ENCODE data around the gene GNS. TPM values are rescaled to one million over a fixed set of nuclear protein-coding genes. Genes with fewer than 3 reads are reported as not detected.

The GNS gene
- total RNA-seq, 1 experiment from 2014 or later, result 54.7 TPM

GRCh38 chr12:64688715-64689114 is 70.5 kb downstream of the GNS start:
- no peak overlapping the region for H3K27ac Mint-ChIP-seq (ENCODE audit: low read depth, unreplicated experiment)

DNA sequence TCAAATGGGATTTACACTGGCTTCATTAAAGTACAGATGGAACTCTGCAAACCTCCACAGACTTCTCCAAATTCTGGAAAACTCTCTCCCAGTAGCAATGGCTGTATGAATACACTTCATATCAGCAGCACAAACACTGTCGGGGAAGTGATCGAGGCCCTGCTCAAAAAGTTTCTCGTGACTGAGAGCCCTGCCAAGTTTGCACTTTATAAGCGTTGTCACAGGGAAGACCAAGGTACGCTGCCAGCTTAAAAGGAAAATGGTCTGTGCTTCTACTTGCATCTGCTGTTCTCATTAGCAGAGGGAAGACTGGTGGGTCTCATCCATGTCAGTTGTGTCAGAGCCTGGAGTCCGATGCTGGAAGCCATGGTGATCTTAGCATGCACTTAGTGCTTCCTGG is 71.0 kb downstream of the GNS start:
- Mint-ChIP-seq H3K27me3 (ENCODE audit: insufficient read depth, unreplicated experiment) (no peaks in the 10 kb centered on the region), H3K27ac (ENCODE audit: low read depth, unreplicated experiment) (no peak overlapping the region), H3K4me3 (ENCODE audit: unreplicated experiment) (no peak overlapping the region)

More at GRCh38 chr12:64688715-64689114, 70.5 kb downstream of the GNS start:
- no peaks in the 10 kb centered on the region for H3K27me3 Mint-ChIP-seq (ENCODE audit: insufficient read depth, unreplicated experiment)
- H3K4me3 Mint-ChIP-seq (ENCODE audit: unreplicated experiment), result no peak overlapping the region
- intact Hi-C loops (cut with micrococcal nuclease), result no loop called here
- TF ChIP-seq, protein P1, sequence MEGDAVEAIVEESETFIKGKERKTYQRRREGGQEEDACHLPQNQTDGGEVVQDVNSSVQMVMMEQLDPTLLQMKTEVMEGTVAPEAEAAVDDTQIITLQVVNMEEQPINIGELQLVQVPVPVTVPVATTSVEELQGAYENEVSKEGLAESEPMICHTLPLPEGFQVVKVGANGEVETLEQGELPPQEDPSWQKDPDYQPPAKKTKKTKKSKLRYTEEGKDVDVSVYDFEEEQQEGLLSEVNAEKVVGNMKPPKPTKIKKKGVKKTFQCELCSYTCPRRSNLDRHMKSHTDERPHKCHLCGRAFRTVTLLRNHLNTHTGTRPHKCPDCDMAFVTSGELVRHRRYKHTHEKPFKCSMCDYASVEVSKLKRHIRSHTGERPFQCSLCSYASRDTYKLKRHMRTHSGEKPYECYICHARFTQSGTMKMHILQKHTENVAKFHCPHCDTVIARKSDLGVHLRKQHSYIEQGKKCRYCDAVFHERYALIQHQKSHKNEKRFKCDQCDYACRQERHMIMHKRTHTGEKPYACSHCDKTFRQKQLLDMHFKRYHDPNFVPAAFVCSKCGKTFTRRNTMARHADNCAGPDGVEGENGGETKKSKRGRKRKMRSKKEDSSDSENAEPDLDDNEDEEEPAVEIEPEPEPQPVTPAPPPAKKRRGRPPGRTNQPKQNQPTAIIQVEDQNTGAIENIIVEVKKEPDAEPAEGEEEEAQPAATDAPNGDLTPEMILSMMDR (IDR thresholded peaks at IDR 0.05; ENCODE audit: unreplicated experiment), result no peak
- peaks cover 51% of the 10 kb centered on the region for H3K36me3 Mint-ChIP-seq (ENCODE audit: insufficient read depth, unreplicated experiment)
- CTCF ChIA-PET, result interaction anchor here (0.8 to 12.2 kb wide), 4 partner anchors 9 to 138 kb away, joined by 3 to 250 read pairs (median 9); no protein-coding TSS in a partner anchor
- POLR2A ChIA-PET, result interaction anchor here (0.8 to 2.0 kb wide), 2 partner anchors 9 to 64 kb away, joined by 4 to 11 read pairs; no protein-coding TSS in a partner anchor
- no peaks in the 10 kb centered on the region for H3K9me3 Mint-ChIP-seq (ENCODE audit: unreplicated experiment)
- no TSS peak for BruUV-seq (replicated peaks)
- no peak for DNase-seq (ENCODE audit: unreplicated experiment)
- H3K4me1 Mint-ChIP-seq (ENCODE audit: insufficient read depth, unreplicated experiment), result peaks cover 3% of the 10 kb centered on the region

GRCh38 chr12:64687816-64688215 is 71.4 kb downstream of the GNS start:
- intact Hi-C loops (cut with micrococcal nuclease), result no loop called here
- ChIA-PET CTCF (interaction anchor here (10.7 to 12.2 kb wide), 2 partner anchors 8 to 137 kb away, joined by 98 to 250 read pairs; no protein-coding TSS in a partner anchor), POLR2A (interaction anchor here (0.8 kb wide), 1 partner anchor 63 kb away, joined by 4 read pairs; no protein-coding TSS in a partner anchor)
- no TSS peak for BruUV-seq (replicated peaks)
- peaks cover 6% of the 10 kb centered on the region for H3K4me1 Mint-ChIP-seq (ENCODE audit: insufficient read depth, unreplicated experiment)
- H3K9me3 Mint-ChIP-seq (ENCODE audit: unreplicated experiment), result no peaks in the 10 kb centered on the region
- TF ChIP-seq, protein P1 (IDR thresholded peaks at IDR 0.05; ENCODE audit: unreplicated experiment), result no peak
- H3K27ac Mint-ChIP-seq (ENCODE audit: low read depth, unreplicated experiment), result no peak overlapping the region
- DNase-seq (ENCODE audit: unreplicated experiment), result no peak
- peaks cover 42% of the 10 kb centered on the region for H3K36me3 Mint-ChIP-seq (ENCODE audit: insufficient read depth, unreplicated experiment)
- no peaks in the 10 kb centered on the region for H3K27me3 Mint-ChIP-seq (ENCODE audit: insufficient read depth, unreplicated experiment)
- H3K4me3 Mint-ChIP-seq (ENCODE audit: unreplicated experiment), result no peak overlapping the region

More for the DNA sequence above, 71.0 kb downstream of the GNS start:
- peaks cover 6% of the 10 kb centered on the region for H3K4me1 Mint-ChIP-seq (ENCODE audit: insufficient read depth, unreplicated experiment)
- H3K36me3 Mint-ChIP-seq (ENCODE audit: insufficient read depth, unreplicated experiment), result peaks cover 46% of the 10 kb centered on the region
- ChIA-PET POLR2A (interaction anchor here (0.8 kb wide), 1 partner anchor 63 kb away, joined by 4 read pairs; no protein-coding TSS in a partner anchor), CTCF (interaction anchor here (1.5 to 12.2 kb wide), 4 partner anchors 8 to 138 kb away, joined by 7 to 250 read pairs (median 54); no protein-coding TSS in a partner anchor)
- BruUV-seq (replicated peaks), result no TSS peak
- DNase-seq (ENCODE audit: unreplicated experiment), result no peak
- intact Hi-C loops (cut with micrococcal nuclease), result no loop called here
- TF ChIP-seq, protein P1 (IDR thresholded peaks at IDR 0.05; ENCODE audit: unreplicated experiment), result no peak
- no peaks in the 10 kb centered on the region for H3K9me3 Mint-ChIP-seq (ENCODE audit: unreplicated experiment)

GRCh38 chr12:64685605-64686004 is 73.6 kb downstream of the GNS start:
- Mint-ChIP-seq H3K4me1 (ENCODE audit: insufficient read depth, unreplicated experiment) (peaks cover 13% of the 10 kb centered on the region), H3K36me3 (ENCODE audit: insufficient read depth, unreplicated experiment) (peaks cover 29% of the 10 kb centered on the region), H3K27me3 (ENCODE audit: insufficient read depth, unreplicated experiment) (no peaks in the 10 kb centered on the region), H3K27ac (ENCODE audit: low read depth, unreplicated experiment) (no peak overlapping the region), H3K4me3 (ENCODE audit: unreplicated experiment) (no peak overlapping the region), H3K9me3 (ENCODE audit: unreplicated experiment) (no peaks in the 10 kb centered on the region)
- ChIA-PET CTCF (interaction anchor here (10.7 kb wide), 1 partner anchor 10 kb away, joined by 98 read pairs; no protein-coding TSS in a partner anchor), POLR2A (no interaction called here)
- TF ChIP-seq, protein P1 (IDR thresholded peaks at IDR 0.05; ENCODE audit: unreplicated experiment), result no peak
- no peak for DNase-seq (ENCODE audit: unreplicated experiment)
- no TSS peak for BruUV-seq (replicated peaks)
- intact Hi-C loops (cut with micrococcal nuclease), result no loop called here

Measured in MCF 10A (cell line).